Endothelial cell of umbilical vein (primary cell): ENCODE results near the gene CC2D2A. TPM values are rescaled to one million over a fixed set of nuclear protein-coding genes. Genes with fewer than 3 reads are reported as not detected.

ENCODE experiments used
- BruUV-seq: library from RNA; stranded (reverse); fragments of 400-500 nt; replicated peaks from 2 replicates; lab custom pipeline; 2021; lab: Mats Ljungman, UMichigan
- CTCF ChIA-PET: fragments of 300-600, 350-600 bp; sonication (Branson Sonifier 250); formaldehyde crosslinking; loops from one replicate; lab custom pipeline; 2021; ENCODE audit warnings: antibody characterized with exemption, inconsistent platforms; lab: Charles Lee
- POLR2A ChIA-PET: fragments of 300-600, 350-600 bp; sonication (Branson Sonifier 250); formaldehyde crosslinking; loops from one replicate; lab custom pipeline; 2021; ENCODE audit warnings: antibody characterized with exemption, inconsistent platforms; lab: Charles Lee
- DNase-seq: peaks from one replicate; pipeline ENCODE4 v3.0.0-alpha.2; 2011; ENCODE audit warnings: low read depth, low spot score
- FAIRE-seq: peaks from 2 replicates; lab custom pipeline; 2011; peaks lifted over from hg19 to GRCh38; lab: Jason Lieb, UNC
- H2AFZ ChIP-seq: 2 replicates; pipeline ENCODE4 v1.6.0; 2012; ENCODE audit warnings: low read depth, low read length, control low read depth, inconsistent platforms
- H3K27ac ChIP-seq: 2 replicates; pipeline ENCODE4 v1.5.1; 2011; ENCODE audit warnings: low read depth, mild to moderate bottlenecking, control low read depth, low read length, moderate library complexity; ENCODE audit not compliant: insufficient read depth
- H3K27me3 ChIP-seq, 2 experiments: 2 replicates each; pipeline versions ENCODE4 v1.6.0 to v1.6.1; 2011; ENCODE audit warnings: low read length in 2 of 2, mixed read lengths in 1 of 2; ENCODE audit not compliant: control insufficient read depth in 2 of 2, insufficient read depth in 2 of 2
- H3K36me3 ChIP-seq, 2 experiments: 2 replicates in 1 of 2; 3 replicates in 1 of 2; pipeline ENCODE4 v1.5.1; 2011; ENCODE audit warnings: low read length in 2 of 2, mild to moderate bottlenecking in 1 of 2, moderate library complexity in 1 of 2; ENCODE audit not compliant: control insufficient read depth in 2 of 2, insufficient read depth in 2 of 2; ENCODE audit errors: extremely low read depth in 1 of 2
- H3K4me1 ChIP-seq: 3 replicates; pipeline ENCODE4 v1.5.1; 2011; ENCODE audit warnings: mild to moderate bottlenecking, low read length; ENCODE audit not compliant: control insufficient read depth, insufficient read depth; ENCODE audit errors: extremely low read depth
- H3K4me2 ChIP-seq: 2 replicates; pipeline ENCODE4 v1.6.1; 2011; ENCODE audit warnings: low read length, control low read depth, mixed read lengths; ENCODE audit not compliant: insufficient read depth
- H3K4me3 ChIP-seq, 3 experiments: fragments of 200-600 bp in 1 of 3; sonication (generic), shearing (Covaris generic) in 1 of 3; replicated peaks in 1 of 3; 2 replicates each; pipeline ENCODE4 v1.5.1; 2011 to 2016; ENCODE audit warnings: control low read depth in 3 of 3, low read length in 3 of 3, mild to moderate bottlenecking in 2 of 3, inconsistent platforms in 1 of 3, low read depth in 1 of 3, moderate library complexity in 1 of 3; ENCODE audit not compliant: insufficient read depth in 1 of 3
- H3K79me2 ChIP-seq: 2 replicates; pipeline ENCODE4 v1.6.0; 2012; ENCODE audit warnings: low read length, inconsistent platforms; ENCODE audit not compliant: control insufficient read depth, insufficient read depth
- H3K9ac ChIP-seq: replicated peaks from 2 replicates; pipeline ENCODE3; 2011; ENCODE audit warnings: low read length, control low read depth; ENCODE audit not compliant: insufficient read depth; ENCODE audit errors: extremely low read depth
- H3K9me1 ChIP-seq: replicated peaks from 3 replicates; pipeline ENCODE4 v1.6.0; 2011; ENCODE audit warnings: mild to moderate bottlenecking, low read length; ENCODE audit not compliant: control insufficient read depth, insufficient read depth; ENCODE audit errors: extremely low read depth
- H3K9me3 ChIP-seq: replicated peaks from 2 replicates; pipeline ENCODE4 v1.5.1; 2012; ENCODE audit warnings: low read length, inconsistent platforms; ENCODE audit not compliant: control insufficient read depth, insufficient read depth
- H4K20me1 ChIP-seq: replicated peaks from 2 replicates; pipeline ENCODE3; 2011; ENCODE audit warnings: mild to moderate bottlenecking, low read length; ENCODE audit not compliant: control insufficient read depth, insufficient read depth; ENCODE audit errors: extremely low read depth
- CTCF ChIP-seq, 2 donors: IDR thresholded peaks; 1 replicate in 1 of 2; 2 replicates in 1 of 2; pipeline ENCODE4 v1.5.1; 2011; ENCODE audit warnings: low read length in 2 of 2, mild to moderate bottlenecking in 2 of 2, moderate library complexity in 2 of 2, control low read depth in 1 of 2, inconsistent platforms in 1 of 2, low read depth in 1 of 2; ENCODE audit not compliant: insufficient read depth in 1 of 2; ENCODE audit errors: extremely low read depth in 1 of 2
- EZH2 ChIP-seq: IDR thresholded peaks from 2 replicates; pipeline ENCODE4 v1.6.1; 2012; ENCODE audit warnings: borderline replicate concordance, low read depth, mild to moderate bottlenecking, moderate library complexity, low read length, inconsistent platforms; ENCODE audit not compliant: severe bottlenecking
- FOS ChIP-seq: IDR thresholded peaks from 2 replicates; pipeline ENCODE4 v1.6.1; 2011; ENCODE audit warnings: mild to moderate bottlenecking, low read length, moderate library complexity, borderline replicate concordance; ENCODE audit not compliant: insufficient read depth
- GATA2 ChIP-seq: IDR thresholded peaks from 2 replicates; pipeline ENCODE4 v1.7.0; 2011; ENCODE audit warnings: low read depth, mild to moderate bottlenecking, moderate library complexity, mixed read lengths, low read length; ENCODE audit not compliant: insufficient read length, insufficient read depth
- JUN ChIP-seq: IDR thresholded peaks from 2 replicates; pipeline ENCODE4 v1.6.1; 2011; ENCODE audit warnings: borderline replicate concordance, low read depth; ENCODE audit not compliant: insufficient read length, insufficient read depth
- MYC ChIP-seq: IDR thresholded peaks from one replicate; pipeline ENCODE4 v1.6.1; 2011; ENCODE audit warnings: mild to moderate bottlenecking, low read depth, low read length
- POLR2A ChIP-seq: IDR thresholded peaks from 2 replicates; pipeline ENCODE4 v1.6.1; 2012; ENCODE audit warnings: low read depth, mild to moderate bottlenecking, control low read depth, low read length
- POLR2AphosphoS5 ChIP-seq: IDR thresholded peaks from 2 replicates; pipeline ENCODE4 v1.6.1; 2012; ENCODE audit warnings: low read depth, mild to moderate bottlenecking, control low read depth, low read length, moderate library complexity; ENCODE audit not compliant: insufficient read depth
- dilution Hi-C: fragments of 300-500 bp; cut with MboI; formaldehyde crosslinking; loops from one replicate; pipeline ENCODE4 v1.15.0; 2019; ENCODE audit warnings: low sequenced_read_pairs; ENCODE audit not compliant: extremely low pct_ligation_motif_present
- intact Hi-C: fragments of 100-400 bp; cut with micrococcal nuclease; formaldehyde crosslinking; loops from one replicate; pipeline ENCODE4 v1.10.0; 2022
- polyA plus RNA-seq, 4 experiments: library from polyadenylated mRNA; depleted of rRNA in 3 of 4; stranded (reverse) in 3 of 4; unstranded in 1 of 4; fragments of >200 nt; gene quantifications; 2 replicates each; pipeline versions ENCODE4 v1.2.1 to v1.2.3, GENCODE V29; 2011 to 2012; ENCODE audit warnings: missing spikeins in 1 of 4
- total RNA-seq: library from RNA; stranded (reverse); gene quantifications from 2 replicates; pipeline ENCODE4 v1.2.3, GENCODE V29; 2021
- TF ChIP-seq, protein P1 (sequence below): IDR thresholded peaks from 2 replicates; pipeline ENCODE4 v1.6.1; 2011; ENCODE audit not compliant: insufficient read depth, insufficient read length

CC2D2A gene
- total and polyA plus RNA-seq, 2 donors (not counting 3 experiments of a cell fraction or from before 2014, with no cell fraction given) = 10.2 to 22.4 TPM

DNA sequence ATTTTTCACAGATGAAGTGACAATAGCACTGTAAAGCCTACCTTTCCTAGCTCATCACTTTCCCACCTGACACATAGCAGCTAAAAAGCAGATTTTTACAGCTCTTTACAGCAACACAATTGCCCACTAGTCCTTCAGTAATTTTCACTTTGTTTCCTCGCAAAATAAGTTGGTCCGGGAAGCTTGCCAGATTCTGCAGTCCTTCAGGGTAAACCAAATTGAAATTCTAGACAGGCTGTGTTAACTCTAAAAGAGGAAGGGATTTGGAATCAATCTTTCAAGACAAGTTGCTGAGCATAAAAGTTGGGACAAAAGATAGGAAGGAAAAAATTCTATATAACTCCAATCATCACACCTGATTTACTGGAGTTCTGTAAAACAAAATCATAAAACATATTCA lies 33.2 kb upstream of the CC2D2A start:
- H3K9me3 ChIP-seq = no peaks in the 10 kb centered on the region
- dilution Hi-C loops = no loop called here
- H3K79me2 ChIP-seq = no peaks in the 10 kb centered on the region
- H3K4me2 ChIP-seq = no peak overlapping the region
- DNase-seq = peak; percentile 2
- no peak overlapping the region for H2AFZ ChIP-seq
- H3K27ac ChIP-seq = no peak overlapping the region
- intact Hi-C loops = no loop called here
- H3K4me1 ChIP-seq = no peaks in the 10 kb centered on the region
- no peaks in the 10 kb centered on the region for H3K36me3 ChIP-seq
- H4K20me1 ChIP-seq = no peaks in the 10 kb centered on the region
- FAIRE-seq = peak; percentile 8
- H3K4me3 ChIP-seq = no peak overlapping the region
- BruUV-seq = no TSS peak
- H3K27me3 ChIP-seq = no peaks in the 10 kb centered on the region
- no peaks in the 10 kb centered on the region for H3K9me1 ChIP-seq
- no peak for TF ChIP-seq POLR2A
- no peak for TF ChIP-seq MYC
- no peak for TF ChIP-seq EZH2
- TF ChIP-seq JUN = no peak
- no peak for TF ChIP-seq FOS
- POLR2A ChIA-PET = no interaction called here
- H3K9ac ChIP-seq = no peak overlapping the region
- CTCF ChIA-PET = interaction anchor here (0.7 to 1.3 kb wide), 3 partner anchors 20 to 40 kb away, joined by 3 to 4 read pairs (median 4); partner anchors contain the start of gene CC2D2A

GRCh38 chr4:15438939-15439524 lies 30.6 kb upstream of the CC2D2A start:
- FAIRE-seq (no peak), DNase-seq (no peak)
- no peaks in the 10 kb centered on the region for H3K36me3 ChIP-seq
- no peak overlapping the region for H2AFZ ChIP-seq
- H3K9me1 ChIP-seq = no peaks in the 10 kb centered on the region
- intact Hi-C loops (no loop called here), dilution Hi-C loops (no loop called here)
- no peaks in the 10 kb centered on the region for H3K79me2 ChIP-seq
- H3K9ac ChIP-seq = no peak overlapping the region
- H3K27me3 ChIP-seq = no peaks in the 10 kb centered on the region
- BruUV-seq = no TSS peak
- H3K4me2 ChIP-seq = no peak overlapping the region
- no peak overlapping the region for H3K4me3 ChIP-seq
- no peak overlapping the region for H3K27ac ChIP-seq
- ChIA-PET CTCF (no interaction called here), POLR2A (no interaction called here)
- H3K4me1 ChIP-seq = no peaks in the 10 kb centered on the region
- TF ChIP-seq FOS (no peak), GATA2 (no peak), POLR2A (no peak), EZH2 (no peak), POLR2AphosphoS5 (no peak), MYC (no peak), CTCF (IDR thresholded peaks at IDR 0.05; ENCODE audit: extremely low read depth in 1 of 2, insufficient read depth in 1 of 2, low read depth in 1 of 2, low read length in 2 of 2) (no peak), JUN (no peak)
- TF ChIP-seq, protein P1, sequence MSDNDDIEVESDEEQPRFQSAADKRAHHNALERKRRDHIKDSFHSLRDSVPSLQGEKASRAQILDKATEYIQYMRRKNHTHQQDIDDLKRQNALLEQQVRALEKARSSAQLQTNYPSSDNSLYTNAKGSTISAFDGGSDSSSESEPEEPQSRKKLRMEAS = no peak
- H3K9me3 ChIP-seq = no peaks in the 10 kb centered on the region
- H4K20me1 ChIP-seq = no peaks in the 10 kb centered on the region
